HG02678 (cell line): ENCODE measurements around the gene TTC24.
A peak's percentile ranks its signal among the peaks of the same experiment; 100 is the strongest.
"Not testable (repeated sequence)": the region's sequence is repeated elsewhere in the genome, so short reads cannot be mapped to it uniquely, and the experiment has no call there.

Source experiments
- ATAC-seq: cut with Tn5 transposase; IDR thresholded peaks from one replicate; pipeline ENCODE4 v1.9.1; 2021; ENCODE audit warnings: mild to moderate bottlenecking, moderate library complexity; ENCODE audit not compliant: unreplicated experiment

Gene TTC24

GRCh38 chr1:156584813-156585212, 5.3 kb downstream of the TTC24 start:
- ATAC-seq, result no peak

- no peak for ATAC-seq
Observed at GRCh38 chr1:156586323-156586722, 6.8 kb downstream of the TTC24 start.

GRCh38 chr1:156586892-156587477, 7.5 kb downstream of the TTC24 start:
- ATAC-seq, result no peak

DNA sequence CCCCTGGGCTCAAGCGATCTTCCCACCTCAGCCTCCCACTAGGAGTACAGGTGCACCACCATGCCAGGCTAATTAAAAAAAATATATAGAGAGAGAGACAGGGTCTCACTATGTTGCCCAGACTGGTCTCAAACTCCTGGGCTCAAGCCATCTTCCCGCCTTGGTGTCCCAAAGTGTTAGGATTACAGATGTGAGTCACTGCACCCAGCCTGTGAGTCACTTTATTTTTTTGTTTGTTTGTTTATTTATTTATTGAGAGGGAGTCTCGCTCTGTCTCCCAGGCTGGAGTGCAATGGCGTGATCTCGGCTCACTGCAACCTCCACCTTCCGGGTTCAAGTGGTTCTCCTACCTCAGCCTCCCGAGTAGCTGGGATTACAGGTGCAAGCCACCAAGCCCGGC, 8.4 kb downstream of the TTC24 start:
- not testable (repeated sequence) for ATAC-seq

DNA sequence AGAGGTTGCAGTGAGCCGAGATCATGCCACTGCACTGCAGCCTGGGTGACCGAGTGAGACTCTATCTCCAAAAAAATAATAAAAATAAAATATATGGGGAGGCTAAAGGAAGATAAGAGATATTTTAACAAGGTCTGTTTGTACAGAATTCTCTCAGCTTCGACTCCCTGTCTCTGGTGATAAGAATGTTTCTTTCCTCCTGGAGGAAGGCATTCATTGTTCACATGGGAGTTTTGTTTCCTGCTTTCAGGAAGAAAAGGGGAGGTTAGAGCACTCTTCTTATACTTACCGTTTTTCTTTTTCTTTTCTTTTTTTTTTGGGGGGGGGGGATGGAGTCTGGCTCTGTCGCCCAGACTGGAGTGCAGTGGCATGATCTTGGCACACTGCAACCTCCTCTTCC, 10.0 kb downstream of the TTC24 start:
- no peak for ATAC-seq

GRCh38 chr1:156590326-156591180, 11.0 kb downstream of the TTC24 start:
- no peak for ATAC-seq

- ATAC-seq, result no peak
Observed at GRCh38 chr1:156591181-156591431, 11.6 kb downstream of the TTC24 start.

- ATAC-seq, result peak; percentile 93
Observed at GRCh38 chr1:156591432-156592157, 12.1 kb downstream of the TTC24 start, which contains the start of gene NAXE. TSS of gene NAXE (plus strand) at chr1:156591776. CDS start at chr1:156591805, 29 bp downstream.

GRCh38 chr1:156592158-156592909, 12.8 kb downstream of the TTC24 start:
- no peak for ATAC-seq

DNA sequence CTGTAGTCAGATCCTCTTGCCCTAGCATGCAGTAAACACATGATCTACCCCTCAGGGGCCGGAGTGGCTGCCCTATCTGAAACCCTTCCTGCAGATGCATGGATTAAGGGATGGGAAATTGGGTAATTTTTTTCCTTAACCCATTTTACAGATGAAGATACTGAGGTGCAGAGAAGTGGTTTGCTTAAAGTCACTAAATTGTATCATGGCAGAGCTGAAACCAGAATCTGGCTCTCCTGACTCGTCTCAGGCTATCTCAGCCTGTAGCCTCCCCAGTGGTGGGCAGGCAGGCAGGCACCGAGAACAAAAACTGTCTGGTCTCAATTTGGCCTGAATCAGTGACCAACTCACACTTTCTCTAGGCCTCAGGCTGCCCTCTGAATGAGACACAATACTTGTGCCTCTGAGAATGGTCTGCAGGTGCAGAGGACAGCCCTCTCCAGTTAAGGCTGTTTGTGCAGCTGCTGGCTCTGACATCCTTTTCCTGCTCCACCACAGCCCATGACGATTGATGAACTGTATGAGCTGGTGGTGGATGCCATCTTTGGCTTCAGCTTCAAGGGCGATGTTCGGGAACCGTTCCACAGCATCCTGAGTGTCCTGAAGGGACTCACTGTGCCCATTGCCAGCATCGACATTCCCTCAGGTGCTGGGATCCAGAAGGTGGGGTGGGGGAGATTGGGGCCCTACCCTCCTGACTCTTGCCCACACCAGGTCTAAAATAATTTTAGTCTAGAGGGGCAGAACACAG, 13.6 kb downstream of the TTC24 start:
- ATAC-seq, result no peak

- no peak for ATAC-seq
Observed at GRCh38 chr1:156593661-156593989, 14.1 kb downstream of the TTC24 start.

- ATAC-seq, result no peak
Observed at GRCh38 chr1:156594190-156594589, 14.7 kb downstream of the TTC24 start.

GRCh38 chr1:156595016-156595415, 15.5 kb downstream of the TTC24 start:
- no peak for ATAC-seq

- no peak for ATAC-seq
Observed at GRCh38 chr1:156596426-156596825, 16.9 kb downstream of the TTC24 start.

- no peak for ATAC-seq
Observed at GRCh38 chr1:156598125-156598524, 18.6 kb downstream of the TTC24 start.

DNA sequence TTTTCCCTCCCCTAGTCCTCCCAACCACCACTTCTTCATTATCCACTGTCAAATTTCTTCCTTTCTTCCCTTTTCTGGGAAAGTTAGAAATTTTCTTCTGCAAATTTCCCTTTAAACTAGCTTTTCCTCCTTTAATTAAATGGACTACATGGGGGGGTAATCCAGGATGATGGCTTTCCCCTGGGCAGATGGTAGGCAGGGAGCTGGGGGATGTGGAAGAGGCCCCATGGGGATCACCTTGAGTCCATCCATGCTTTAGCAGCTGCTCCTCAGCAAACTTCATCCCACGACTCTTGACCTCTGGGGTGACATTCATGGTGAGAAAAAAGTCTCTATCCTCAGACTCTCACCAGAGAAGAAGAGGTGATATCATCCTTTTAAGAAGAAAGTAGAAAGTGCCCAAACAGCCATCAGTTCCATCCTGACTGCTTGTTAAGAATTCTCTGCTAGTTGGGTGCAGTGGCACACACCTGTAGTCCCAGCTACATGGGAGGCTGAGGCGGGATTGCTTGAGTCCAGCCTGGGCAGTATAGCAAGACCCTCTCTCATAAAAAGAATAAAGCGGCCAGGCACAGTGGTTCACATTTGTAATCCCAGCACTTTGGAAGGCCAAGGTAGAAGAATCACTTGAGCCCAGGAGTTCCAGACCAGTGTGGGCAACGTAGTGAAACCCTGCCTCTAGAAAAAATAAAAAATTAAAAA, 19.4 kb downstream of the TTC24 start:
- ATAC-seq, result no peak

- ATAC-seq, result no peak
Observed at GRCh38 chr1:156599811-156600210, 20.3 kb downstream of the TTC24 start.

DNA sequence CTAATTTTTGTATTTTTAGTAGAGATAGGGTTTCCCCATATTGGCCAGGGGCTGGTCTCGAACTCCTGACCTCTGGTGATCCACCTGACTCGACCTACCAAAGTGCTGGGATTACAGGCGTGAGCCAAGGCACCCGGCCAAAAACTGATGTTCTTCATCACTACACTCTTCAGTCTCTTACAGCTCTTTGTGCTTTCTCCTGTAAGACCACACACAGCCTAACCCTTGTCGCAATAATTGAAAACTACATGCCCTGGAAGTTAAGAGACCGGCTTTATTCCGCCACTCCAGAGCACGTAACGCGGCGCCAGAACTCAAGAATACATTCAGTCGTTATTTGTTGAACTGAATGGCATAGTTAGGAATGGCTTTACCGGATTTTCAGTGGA, 21.2 kb downstream of the TTC24 start:
- no peak for ATAC-seq

- ATAC-seq, result peak; percentile 59
Observed at GRCh38 chr1:156601122-156601830, 21.8 kb downstream of the TTC24 start, which contains the start of gene GPATCH4. TSS of gene GPATCH4 (minus strand) at chr1:156601479.
